ENCODE data around the gene IL17RE.

Gene IL17RE

DNA sequence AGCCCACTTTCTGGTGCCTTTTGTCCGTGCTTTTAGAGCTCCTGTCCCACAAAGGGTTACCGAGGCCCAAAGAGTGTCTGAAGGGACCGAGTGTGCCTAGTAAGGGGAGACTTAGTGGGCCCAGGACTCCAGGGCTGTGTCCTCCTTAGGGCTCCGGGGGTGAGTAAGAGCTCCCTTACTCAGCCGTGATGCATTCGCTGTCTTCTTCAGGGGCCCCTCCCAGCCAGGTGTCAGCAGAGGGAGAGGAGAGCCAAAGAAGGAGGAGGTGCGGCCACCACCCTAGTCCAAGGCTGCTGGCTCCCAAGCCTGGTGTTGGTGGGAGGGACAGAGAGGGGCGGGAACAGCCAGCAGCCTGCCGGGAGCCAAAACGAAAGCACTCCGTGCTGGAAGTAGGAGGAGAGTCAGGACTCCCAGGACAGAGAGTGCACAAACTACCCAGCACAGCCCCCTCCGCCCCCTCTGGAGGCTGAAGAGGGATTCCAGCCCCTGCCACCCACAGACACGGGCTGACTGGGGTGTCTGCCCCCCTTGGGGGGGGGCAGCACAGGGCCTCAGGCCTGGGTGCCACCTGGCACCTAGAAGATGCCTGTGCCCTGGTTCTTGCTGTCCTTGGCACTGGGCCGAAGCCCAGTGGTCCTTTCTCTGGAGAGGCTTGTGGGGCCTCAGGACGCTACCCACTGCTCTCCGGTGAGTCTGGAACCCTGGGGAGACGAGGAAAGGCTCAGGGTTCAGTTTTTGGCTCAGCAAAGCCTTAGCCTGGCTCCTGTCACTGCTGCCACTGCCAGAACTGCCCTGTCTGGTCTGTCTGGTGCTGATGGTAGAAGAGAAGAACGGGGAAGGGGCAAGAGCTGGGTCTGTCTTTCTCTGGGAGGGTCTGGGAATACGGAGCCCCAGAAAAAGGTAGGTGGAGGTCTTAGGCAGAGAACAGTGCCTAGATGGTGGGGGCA is 14.4 kb downstream of the IL17RE start, which contains the start of gene IL17RC:
TSS of gene IL17RC (plus strand) at position 365 of the 947 bp plus-strand sequence. CDS start at position 583, 218 bp downstream.
- Histone ChIP-seq H3K9me3 (ENCODE audit: control insufficient read depth, low read length) (no peaks in the 10 kb centered on the region), H3K27ac (ENCODE audit: low read depth, low read length, severe bottlenecking) (peak within 1 kb of the TSS; percentile 86), H3K36me3 (ENCODE audit: control insufficient read depth, insufficient read depth, low read length) (peaks cover 4% of the 10 kb centered on the region), H3K4me3 (ENCODE audit: extremely low read depth, insufficient read depth, low read length, poor library complexity, severe bottlenecking) (peak within 1 kb of the TSS; percentile 45), H3K4me1 (ENCODE audit: control insufficient read depth, insufficient read depth, low read length, poor library complexity, severe bottlenecking) (peaks cover 12% of the 10 kb centered on the region)
- WGBS, 2 experiments (ENCODE audit: insufficient coverage in 2 of 2), result 37 to 42% methylated on average over 11 to 13 of the region's 19 CpGs

DNA sequence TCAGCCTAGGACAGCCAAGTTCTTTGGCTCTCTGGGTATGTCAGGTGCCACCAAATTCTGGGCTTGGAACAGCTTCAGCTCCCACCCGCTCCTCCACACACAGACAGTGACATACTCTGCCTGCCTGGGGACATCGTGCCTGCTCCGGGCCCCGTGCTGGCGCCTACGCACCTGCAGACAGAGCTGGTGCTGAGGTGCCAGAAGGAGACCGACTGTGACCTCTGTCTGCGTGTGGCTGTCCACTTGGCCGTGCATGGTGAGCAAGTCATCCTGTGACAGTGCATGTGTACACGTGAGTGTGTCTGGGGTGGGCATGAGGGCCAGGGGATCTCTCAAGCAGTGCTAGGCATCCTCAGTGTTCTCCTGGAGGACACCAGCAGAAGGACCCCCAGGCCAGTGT is 15.2 kb downstream of the IL17RE start:
- Histone ChIP-seq H3K36me3 (ENCODE audit: control insufficient read depth, insufficient read depth, low read length) (no peaks in the 10 kb centered on the region), H3K27ac (ENCODE audit: low read depth, low read length, severe bottlenecking) (no peak overlapping the region), H3K4me1 (ENCODE audit: control insufficient read depth, insufficient read depth, low read length, poor library complexity, severe bottlenecking) (peaks cover 12% of the 10 kb centered on the region), H3K4me3 (ENCODE audit: extremely low read depth, insufficient read depth, low read length, poor library complexity, severe bottlenecking) (no peak overlapping the region), H3K9me3 (ENCODE audit: control insufficient read depth, low read length) (no peaks in the 10 kb centered on the region)
- 97 to 98% methylated on average over 7 to 10 of the region's 10 CpGs for WGBS, 2 experiments (ENCODE audit: insufficient coverage in 2 of 2)

DNA sequence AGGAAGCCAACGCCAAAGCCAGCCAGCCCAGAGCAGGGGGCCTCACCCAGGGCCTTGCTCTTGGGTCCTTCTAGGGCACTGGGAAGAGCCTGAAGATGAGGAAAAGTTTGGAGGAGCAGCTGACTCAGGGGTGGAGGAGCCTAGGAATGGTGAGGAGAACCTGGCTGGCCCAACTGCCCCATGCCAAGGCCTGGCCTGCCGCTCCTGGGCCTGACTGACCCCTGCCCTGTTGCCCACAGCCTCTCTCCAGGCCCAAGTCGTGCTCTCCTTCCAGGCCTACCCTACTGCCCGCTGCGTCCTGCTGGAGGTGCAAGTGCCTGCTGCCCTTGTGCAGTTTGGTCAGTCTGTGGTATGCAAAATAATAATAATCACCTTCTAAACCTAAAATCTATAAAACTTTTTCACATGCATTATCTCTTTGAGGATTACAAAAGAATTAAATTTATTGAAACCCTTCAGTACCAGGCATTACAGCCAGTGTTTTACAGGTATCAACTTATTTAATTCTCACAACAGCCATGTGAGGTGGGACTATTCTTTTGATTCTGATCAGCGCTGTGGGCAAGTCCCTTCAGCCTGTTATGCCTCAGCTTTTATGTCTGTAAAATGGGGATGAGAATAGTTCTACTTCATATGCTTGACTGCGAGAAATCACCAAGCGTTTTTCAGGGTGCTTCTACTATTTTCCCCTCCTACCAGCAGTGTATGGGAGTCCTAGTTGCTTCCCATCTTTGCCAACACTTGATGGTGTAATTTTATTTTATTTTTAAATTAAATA is 15.8 kb downstream of the IL17RE start:
- Histone ChIP-seq H3K4me3 (ENCODE audit: extremely low read depth, insufficient read depth, low read length, poor library complexity, severe bottlenecking) (no peak overlapping the region), H3K4me1 (ENCODE audit: control insufficient read depth, insufficient read depth, low read length, poor library complexity, severe bottlenecking) (peaks cover 12% of the 10 kb centered on the region), H3K36me3 (ENCODE audit: control insufficient read depth, insufficient read depth, low read length) (no peaks in the 10 kb centered on the region), H3K27ac (ENCODE audit: low read depth, low read length, severe bottlenecking) (no peak overlapping the region), H3K9me3 (ENCODE audit: control insufficient read depth, low read length) (no peaks in the 10 kb centered on the region)
- 88 to 100% methylated on average over 1 to 3 of the region's 8 CpGs for WGBS, 2 experiments (ENCODE audit: insufficient coverage in 2 of 2)

DNA sequence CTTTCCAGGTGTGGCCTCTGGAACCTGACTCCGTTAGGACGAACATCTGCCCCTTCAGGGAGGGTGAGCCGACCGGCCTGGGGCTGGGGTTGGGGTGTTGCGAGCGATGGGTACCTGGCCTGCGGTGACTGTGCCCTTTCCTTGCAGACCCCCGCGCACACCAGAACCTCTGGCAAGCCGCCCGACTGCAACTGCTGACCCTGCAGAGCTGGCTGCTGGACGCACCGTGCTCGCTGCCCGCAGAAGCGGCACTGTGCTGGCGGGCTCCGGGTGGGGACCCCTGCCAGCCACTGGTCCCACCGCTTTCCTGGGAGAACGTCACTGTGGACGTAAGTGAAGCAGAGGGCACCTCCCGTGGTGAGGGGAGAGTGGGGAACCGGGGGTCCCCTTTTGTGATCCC is 25.5 kb downstream of the IL17RE start:
- no peak overlapping the region for H3K27ac ChIP-seq (ENCODE audit: low read depth, low read length, severe bottlenecking)
- H3K9me3 ChIP-seq (ENCODE audit: control insufficient read depth, low read length), result no peaks in the 10 kb centered on the region
- WGBS, 2 experiments (ENCODE audit: insufficient coverage in 2 of 2), result 95 to 97% methylated on average over 17 to 19 of the region's 23 CpGs
- H3K36me3 ChIP-seq (ENCODE audit: control insufficient read depth, insufficient read depth, low read length), result peaks cover 12% of the 10 kb centered on the region
- no peak overlapping the region for H3K4me3 ChIP-seq (ENCODE audit: extremely low read depth, insufficient read depth, low read length, poor library complexity, severe bottlenecking)
- H3K4me1 ChIP-seq (ENCODE audit: control insufficient read depth, insufficient read depth, low read length, poor library complexity, severe bottlenecking), result no peaks in the 10 kb centered on the region

DNA sequence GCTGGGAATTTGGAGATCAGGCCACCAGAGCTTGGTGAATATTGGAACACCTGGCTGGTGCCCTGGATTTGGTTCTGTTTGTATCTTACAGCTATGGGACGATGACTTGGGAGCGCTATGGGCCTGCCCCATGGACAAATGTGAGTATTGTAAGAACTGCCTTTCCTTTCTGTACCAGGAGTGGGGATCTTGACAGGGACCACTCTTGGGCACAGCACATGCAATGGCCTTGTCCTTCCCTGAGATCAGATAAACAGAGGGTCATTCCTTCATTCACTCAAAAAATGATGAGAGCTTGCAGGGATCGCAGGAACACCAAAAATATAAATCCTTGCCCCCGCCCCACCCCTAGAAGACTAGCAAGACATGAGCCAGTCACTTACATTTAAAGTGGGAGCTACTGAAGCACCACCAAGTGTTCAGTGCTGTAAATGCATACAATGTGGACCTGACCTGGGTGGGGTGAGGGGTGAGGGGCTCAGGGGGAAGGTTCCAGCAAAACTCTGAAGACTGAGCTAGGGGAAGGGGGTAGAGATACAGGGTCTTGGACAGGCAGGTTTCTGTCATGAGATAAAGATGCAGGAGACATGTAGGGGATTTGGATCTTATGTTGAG is 28.3 kb downstream of the IL17RE start:
- WGBS, 2 experiments (ENCODE audit: insufficient coverage in 2 of 2), result 91 to 94% methylated on average over 2 to 4 of the region's 4 CpGs

DNA sequence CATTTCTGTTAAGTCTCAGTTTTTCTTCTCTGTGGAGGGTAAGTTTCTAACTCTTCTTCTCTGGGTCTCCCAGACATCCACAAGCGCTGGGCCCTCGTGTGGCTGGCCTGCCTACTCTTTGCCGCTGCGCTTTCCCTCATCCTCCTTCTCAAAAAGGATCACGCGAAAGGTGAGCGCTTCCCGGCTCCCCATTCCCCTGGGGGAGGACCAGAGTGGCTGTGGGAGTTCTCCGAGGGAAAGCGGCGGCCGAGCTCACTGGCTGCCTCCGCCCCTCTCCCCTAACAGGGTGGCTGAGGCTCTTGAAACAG is 29.8 kb downstream of the IL17RE start:
- no peaks in the 10 kb centered on the region for H3K9me3 ChIP-seq (ENCODE audit: control insufficient read depth, low read length)
- peak overlapping the region; percentile 53 for H3K27ac ChIP-seq (ENCODE audit: low read depth, low read length, severe bottlenecking)
- no peaks in the 10 kb centered on the region for H3K4me1 ChIP-seq (ENCODE audit: control insufficient read depth, insufficient read depth, low read length, poor library complexity, severe bottlenecking)
- 40% methylated on average over 2 of the region's 13 CpGs; no CpG with 5 or more reads in 1 of the 2 experiments for WGBS, 2 experiments (ENCODE audit: insufficient coverage in 2 of 2)
- peak overlapping the region; percentile 61 for H3K4me3 ChIP-seq (ENCODE audit: extremely low read depth, insufficient read depth, low read length, poor library complexity, severe bottlenecking)
- peaks cover 33% of the 10 kb centered on the region for H3K36me3 ChIP-seq (ENCODE audit: control insufficient read depth, insufficient read depth, low read length)

More for the DNA sequence above, 28.3 kb downstream of the IL17RE start:
- no peaks in the 10 kb centered on the region for H3K9me3 ChIP-seq (ENCODE audit: control insufficient read depth, low read length)
- H3K36me3 ChIP-seq (ENCODE audit: control insufficient read depth, insufficient read depth, low read length), result peaks cover 19% of the 10 kb centered on the region
- H3K4me3 ChIP-seq (ENCODE audit: extremely low read depth, insufficient read depth, low read length, poor library complexity, severe bottlenecking), result no peak overlapping the region
- H3K4me1 ChIP-seq (ENCODE audit: control insufficient read depth, insufficient read depth, low read length, poor library complexity, severe bottlenecking), result no peaks in the 10 kb centered on the region
- H3K27ac ChIP-seq (ENCODE audit: low read depth, low read length, severe bottlenecking), result no peak overlapping the region

DNA sequence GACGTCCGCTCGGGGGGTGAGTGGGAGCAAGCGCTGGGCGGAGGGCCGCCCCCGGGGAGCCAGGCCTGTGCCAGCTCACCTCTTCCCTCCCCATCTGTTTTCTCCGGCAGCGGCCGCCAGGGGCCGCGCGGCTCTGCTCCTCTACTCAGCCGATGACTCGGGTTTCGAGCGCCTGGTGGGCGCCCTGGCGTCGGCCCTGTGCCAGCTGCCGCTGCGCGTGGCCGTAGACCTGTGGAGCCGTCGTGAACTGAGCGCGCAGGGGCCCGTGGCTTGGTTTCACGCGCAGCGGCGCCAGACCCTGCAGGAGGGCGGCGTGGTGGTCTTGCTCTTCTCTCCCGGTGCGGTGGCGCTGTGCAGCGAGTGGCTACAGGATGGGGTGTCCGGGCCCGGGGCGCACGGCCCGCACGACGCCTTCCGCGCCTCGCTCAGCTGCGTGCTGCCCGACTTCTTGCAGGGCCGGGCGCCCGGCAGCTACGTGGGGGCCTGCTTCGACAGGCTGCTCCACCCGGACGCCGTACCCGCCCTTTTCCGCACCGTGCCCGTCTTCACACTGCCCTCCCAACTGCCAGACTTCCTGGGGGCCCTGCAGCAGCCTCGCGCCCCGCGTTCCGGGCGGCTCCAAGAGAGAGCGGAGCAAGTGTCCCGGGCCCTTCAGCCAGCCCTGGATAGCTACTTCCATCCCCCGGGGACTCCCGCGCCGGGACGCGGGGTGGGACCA is 30.4 kb downstream of the IL17RE start:
- Histone ChIP-seq H3K27ac (ENCODE audit: low read depth, low read length, severe bottlenecking) (peak overlapping the region; percentile 81), H3K9me3 (ENCODE audit: control insufficient read depth, low read length) (no peaks in the 10 kb centered on the region), H3K4me3 (ENCODE audit: extremely low read depth, insufficient read depth, low read length, poor library complexity, severe bottlenecking) (peak overlapping the region; percentile 61), H3K36me3 (ENCODE audit: control insufficient read depth, insufficient read depth, low read length) (peaks cover 37% of the 10 kb centered on the region), H3K4me1 (ENCODE audit: control insufficient read depth, insufficient read depth, low read length, poor library complexity, severe bottlenecking) (no peaks in the 10 kb centered on the region)
- 0 to 1% methylated on average over 57 to 74 of the region's 77 CpGs for WGBS, 2 experiments (ENCODE audit: insufficient coverage in 2 of 2)

DNA sequence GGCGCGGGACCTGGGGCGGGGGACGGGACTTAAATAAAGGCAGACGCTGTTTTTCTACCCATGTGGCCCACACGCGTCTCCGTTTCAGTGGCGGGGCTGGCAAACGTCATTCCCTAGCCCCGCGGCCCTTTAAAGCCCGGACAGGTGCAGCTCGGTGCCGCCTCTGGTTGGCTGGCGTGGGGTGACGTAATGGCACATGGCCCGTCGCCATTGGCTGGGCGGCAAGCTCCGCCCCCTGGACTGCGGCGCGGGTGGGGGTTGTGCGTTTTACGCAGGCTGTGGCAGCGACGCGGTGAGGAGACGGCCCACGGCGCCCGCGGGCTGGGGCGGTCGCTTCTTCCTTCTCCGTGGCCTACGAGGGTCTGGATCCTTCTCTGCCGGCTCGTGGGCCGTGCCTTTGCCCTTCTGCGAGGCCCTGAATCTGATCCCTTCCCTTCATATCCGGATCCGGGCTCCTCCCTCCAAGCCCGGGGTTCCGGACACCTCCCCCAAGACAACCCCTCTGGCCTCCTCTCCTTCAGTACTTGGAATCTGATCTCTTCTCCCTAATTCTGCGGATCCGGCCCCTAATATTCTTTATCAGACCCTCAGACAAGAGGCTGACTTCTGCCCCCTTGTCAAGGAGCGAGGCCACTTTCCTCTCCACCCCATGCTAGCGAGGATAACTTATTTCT is 31.1 kb downstream of the IL17RE start, which contains the start of gene CRELD1:
TSS of gene CRELD1 (plus strand) at position 274 of the 674 bp plus-strand sequence. CDS start 605 bp downstream, outside the sequence.
- WGBS, 2 experiments (ENCODE audit: insufficient coverage in 2 of 2), result 1 to 2% methylated on average over 40 to 49 of the region's 50 CpGs
- H3K27ac ChIP-seq (ENCODE audit: low read depth, low read length, severe bottlenecking), result peak within 1 kb of the TSS; percentile 81

DNA sequence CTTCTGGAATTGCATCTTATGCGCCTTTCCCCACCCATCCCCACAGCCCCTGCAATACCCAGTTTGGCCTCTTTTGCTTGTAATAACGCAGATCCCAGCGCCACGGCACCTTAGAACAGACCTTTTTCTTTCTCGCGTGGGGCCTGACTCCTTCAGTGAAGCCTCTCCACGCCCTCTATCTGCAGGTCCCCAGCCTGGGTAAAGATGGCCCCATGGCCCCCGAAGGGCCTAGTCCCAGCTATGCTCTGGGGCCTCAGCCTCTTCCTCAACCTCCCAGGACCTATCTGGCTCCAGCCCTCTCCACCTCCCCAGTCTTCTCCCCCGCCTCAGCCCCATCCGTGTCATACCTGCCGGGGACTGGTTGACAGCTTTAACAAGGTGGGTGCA is 31.6 kb downstream of the IL17RE start:
- Histone ChIP-seq H3K27ac (ENCODE audit: low read depth, low read length, severe bottlenecking) (no peak overlapping the region), H3K36me3 (ENCODE audit: control insufficient read depth, insufficient read depth, low read length) (peaks cover 37% of the 10 kb centered on the region), H3K4me1 (ENCODE audit: control insufficient read depth, insufficient read depth, low read length, poor library complexity, severe bottlenecking) (no peaks in the 10 kb centered on the region), H3K9me3 (ENCODE audit: control insufficient read depth, low read length) (no peaks in the 10 kb centered on the region), H3K4me3 (ENCODE audit: extremely low read depth, insufficient read depth, low read length, poor library complexity, severe bottlenecking) (peak overlapping the region; percentile 61)
- WGBS, 2 experiments (ENCODE audit: insufficient coverage in 2 of 2), result 52% methylated on average over 11 of the region's 11 CpGs

More for the DNA sequence above, 31.1 kb downstream of the IL17RE start, which contains the start of gene CRELD1:
- Histone ChIP-seq H3K9me3 (ENCODE audit: control insufficient read depth, low read length) (no peaks in the 10 kb centered on the region), H3K36me3 (ENCODE audit: control insufficient read depth, insufficient read depth, low read length) (peaks cover 37% of the 10 kb centered on the region), H3K4me3 (ENCODE audit: extremely low read depth, insufficient read depth, low read length, poor library complexity, severe bottlenecking) (peak within 1 kb of the TSS; percentile 61), H3K4me1 (ENCODE audit: control insufficient read depth, insufficient read depth, low read length, poor library complexity, severe bottlenecking) (no peaks in the 10 kb centered on the region)
